Fibroblast of lung (primary cell): ENCODE measurements around the gene VPS37D.

Experiments used
- EZH2 ChIP-seq: IDR thresholded peaks from 2 replicates; pipeline ENCODE4 v1.5.1; 2012; ENCODE audit warnings: low read length, control low read depth, mild to moderate bottlenecking; ENCODE audit errors: missing control alignments
- TF ChIP-seq, protein P1 (sequence below), 2 donors: IDR thresholded peaks in 1 of 2; conservative IDR thresholded peaks in 1 of 2; 1 replicate in 1 of 2; 2 replicates in 1 of 2; pipeline ENCODE4 v1.5.1; 2011 to 2012; ENCODE audit warnings: low read length in 2 of 2, control low read depth in 1 of 2, inconsistent platforms in 1 of 2, low read depth in 1 of 2, mild to moderate bottlenecking in 1 of 2

DNA sequence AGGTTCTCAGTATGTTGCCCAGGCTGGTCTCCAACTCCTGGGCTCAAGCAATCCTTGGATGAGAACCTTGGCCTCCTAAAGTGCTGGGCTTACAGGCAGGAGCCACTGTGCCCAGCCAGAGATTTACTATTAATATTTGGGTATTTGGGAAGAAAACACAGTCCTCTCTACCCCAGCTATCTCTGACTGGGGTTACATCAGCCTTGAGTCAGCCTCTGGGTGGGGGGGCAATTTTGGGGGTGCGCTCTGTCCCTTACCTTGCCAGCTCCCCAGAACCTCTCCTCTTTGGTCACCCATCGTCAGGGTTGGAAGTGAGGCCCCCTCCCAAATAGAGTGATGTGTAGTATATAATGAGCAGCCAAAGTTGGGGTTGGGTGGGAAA lies 45.1 kb upstream of the VPS37D start:
- TF ChIP-seq, protein P1, sequence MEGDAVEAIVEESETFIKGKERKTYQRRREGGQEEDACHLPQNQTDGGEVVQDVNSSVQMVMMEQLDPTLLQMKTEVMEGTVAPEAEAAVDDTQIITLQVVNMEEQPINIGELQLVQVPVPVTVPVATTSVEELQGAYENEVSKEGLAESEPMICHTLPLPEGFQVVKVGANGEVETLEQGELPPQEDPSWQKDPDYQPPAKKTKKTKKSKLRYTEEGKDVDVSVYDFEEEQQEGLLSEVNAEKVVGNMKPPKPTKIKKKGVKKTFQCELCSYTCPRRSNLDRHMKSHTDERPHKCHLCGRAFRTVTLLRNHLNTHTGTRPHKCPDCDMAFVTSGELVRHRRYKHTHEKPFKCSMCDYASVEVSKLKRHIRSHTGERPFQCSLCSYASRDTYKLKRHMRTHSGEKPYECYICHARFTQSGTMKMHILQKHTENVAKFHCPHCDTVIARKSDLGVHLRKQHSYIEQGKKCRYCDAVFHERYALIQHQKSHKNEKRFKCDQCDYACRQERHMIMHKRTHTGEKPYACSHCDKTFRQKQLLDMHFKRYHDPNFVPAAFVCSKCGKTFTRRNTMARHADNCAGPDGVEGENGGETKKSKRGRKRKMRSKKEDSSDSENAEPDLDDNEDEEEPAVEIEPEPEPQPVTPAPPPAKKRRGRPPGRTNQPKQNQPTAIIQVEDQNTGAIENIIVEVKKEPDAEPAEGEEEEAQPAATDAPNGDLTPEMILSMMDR (conservative IDR thresholded peaks at IDR 0.05 in 1 of 2, IDR thresholded peaks at IDR 0.05 in 1 of 2; ENCODE audit: low read depth in 1 of 2, low read length in 2 of 2), result no peak
- TF ChIP-seq EZH2, result no peak
